Measurements from ENCODE around the gene CH25H. TPM values are rescaled to one million over a fixed set of nuclear protein-coding genes. Genes with fewer than 3 reads are reported as not detected.

Gene CH25H
- total RNA-seq, 1 donor from 2014 or later: 0.78 TPM

Other genes starting within 250 kb of the CH25H start
- 2.2 TPM for gene FAS, start 216.5 kb downstream of the CH25H start, total RNA-seq
- gene LIPA, start 44.5 kb upstream of the CH25H start, total RNA-seq: 39.9 TPM
- 5.0 TPM for gene IFIT2, start 94.7 kb upstream of the CH25H start, total RNA-seq
- 8.4 TPM for gene IFIT3, start 120.7 kb upstream of the CH25H start, total RNA-seq
- 2.0 TPM for gene IFIT1B, start 170.7 kb upstream of the CH25H start, total RNA-seq
- 10.0 TPM for gene IFIT1, start 185.3 kb upstream of the CH25H start, total RNA-seq
- gene IFIT5, start 207.3 kb upstream of the CH25H start, total RNA-seq: 60.7 TPM

Data from occipital lobe (tissue), 1 donor.